CD14-positive monocyte (primary cell): ENCODE measurements around the gene PSMD9. TPM values are rescaled to one million over a fixed set of nuclear protein-coding genes. Genes with fewer than 3 reads are reported as not detected.
A peak's percentile ranks its signal among the peaks of the same experiment; 100 is the strongest.

Source experiments
- DNase-seq, 3 donors: peaks; one replicate each; pipeline ENCODE4 v3.0.0-alpha.2; 2011 to 2022
- H2AFZ ChIP-seq: 2 replicates; pipeline ENCODE4 v1.6.0; 2012; ENCODE audit warnings: mild to moderate bottlenecking, low read depth, low read length, inconsistent platforms; ENCODE audit not compliant: insufficient read depth, poor library complexity, severe bottlenecking
- H3K27ac ChIP-seq, 2 donors: 1 replicate in 1 of 2; 2 replicates in 1 of 2; pipeline ENCODE4 v1.5.1; 2012 to 2013; ENCODE audit warnings: low read length in 2 of 2, control low read depth in 1 of 2, inconsistent platforms in 1 of 2, low read depth in 1 of 2, mild to moderate bottlenecking in 1 of 2
- H3K27me3 ChIP-seq, 2 donors: one replicate each; pipeline versions ENCODE4 v1.6.0 to v1.6.1; 2011 to 2013; ENCODE audit warnings: low read length in 2 of 2; ENCODE audit not compliant: control insufficient read depth in 2 of 2, insufficient read depth in 2 of 2
- H3K36me3 ChIP-seq, 2 donors: replicated peaks in 1 of 2; 1 replicate in 1 of 2; 2 replicates in 1 of 2; pipeline versions ENCODE4 v1.5.1 to v1.6.1; 2012 to 2013; ENCODE audit warnings: low read length in 2 of 2, control low read depth in 1 of 2, inconsistent platforms in 1 of 2, mild to moderate bottlenecking in 1 of 2; ENCODE audit not compliant: insufficient read depth in 2 of 2, control insufficient read depth in 1 of 2
- H3K4me1 ChIP-seq, 2 donors: 1 replicate in 1 of 2; 2 replicates in 1 of 2; pipeline versions ENCODE4 v1.5.1 to v1.6.1; 2012 to 2013; ENCODE audit warnings: low read length in 2 of 2, control low read depth in 1 of 2, inconsistent platforms in 1 of 2, mild to moderate bottlenecking in 1 of 2, moderate library complexity in 1 of 2; ENCODE audit not compliant: insufficient read depth in 2 of 2, control insufficient read depth in 1 of 2
- H3K4me2 ChIP-seq: replicated peaks from 2 replicates; pipeline ENCODE3; 2012; ENCODE audit warnings: low read length, moderate library complexity, mild to moderate bottlenecking; ENCODE audit not compliant: poor library complexity, severe bottlenecking; ENCODE audit errors: extremely low read depth
- H3K4me3 ChIP-seq, 3 experiments: fragments of 200-600 bp in 1 of 3; sonication (generic) in 1 of 3; replicated peaks in 1 of 3; 1 replicate in 2 of 3; 2 replicates in 1 of 3; pipeline ENCODE4 v1.5.1; 2011 to 2013; ENCODE audit warnings: low read length in 3 of 3, mild to moderate bottlenecking in 3 of 3, control low read depth in 2 of 3, low read depth in 2 of 3, inconsistent platforms in 1 of 3, moderate library complexity in 1 of 3
- H3K79me2 ChIP-seq: 2 replicates; pipeline ENCODE4 v1.6.0; 2012; ENCODE audit warnings: mild to moderate bottlenecking, control low read depth, inconsistent platforms, low read length, moderate library complexity; ENCODE audit not compliant: insufficient read depth
- H3K9ac ChIP-seq: 2 replicates; pipeline ENCODE4 v1.6.0; 2017; ENCODE audit warnings: low read length, mild to moderate bottlenecking; ENCODE audit not compliant: insufficient read depth, poor library complexity, severe bottlenecking
- H3K9me3 ChIP-seq, 2 donors: replicated peaks in 1 of 2; 1 replicate in 1 of 2; 2 replicates in 1 of 2; pipeline versions ENCODE4 v1.5.1 to v1.6.1; 2012 to 2013; ENCODE audit warnings: low read length in 2 of 2, control low read depth in 1 of 2; ENCODE audit not compliant: control insufficient read depth in 1 of 2, insufficient read depth in 1 of 2
- H4K20me1 ChIP-seq: 2 replicates; pipeline ENCODE4 v1.6.0; 2012; ENCODE audit warnings: mild to moderate bottlenecking, low read length, control low read depth, moderate library complexity; ENCODE audit not compliant: insufficient read depth
- H3K27ac Mint-ChIP-seq, 7 donors: one replicate each; pipeline ENCODE4 v1.8.0; 2020; ENCODE audit warnings: mild to moderate bottlenecking in 7 of 7, mixed read lengths in 7 of 7, moderate library complexity in 6 of 7, inconsistent platforms in 2 of 7
- H3K27me3 Mint-ChIP-seq, 3 donors: one replicate each; pipeline ENCODE4 v1.8.0; 2021 to 2022; ENCODE audit warnings: low read depth in 3 of 3, mild to moderate bottlenecking in 3 of 3, mixed read lengths in 3 of 3, moderate library complexity in 3 of 3, inconsistent platforms in 1 of 3
- H3K36me3 Mint-ChIP-seq, 2 donors: one replicate each; pipeline ENCODE4 v1.8.0; 2020; ENCODE audit warnings: mixed read lengths in 2 of 2, inconsistent platforms in 1 of 2, mild to moderate bottlenecking in 1 of 2
- H3K4me1 Mint-ChIP-seq: one replicate; pipeline ENCODE4 v1.8.0; 2020; ENCODE audit warnings: mild to moderate bottlenecking, mixed read lengths
- H3K4me3 Mint-ChIP-seq, 2 donors: one replicate each; pipeline ENCODE4 v1.8.0; 2020; ENCODE audit warnings: mild to moderate bottlenecking in 2 of 2, mixed read lengths in 2 of 2, moderate library complexity in 1 of 2
- H3K9me3 Mint-ChIP-seq, 7 donors: one replicate each; pipeline ENCODE4 v1.8.0; 2020 to 2022; ENCODE audit warnings: mixed read lengths in 7 of 7, mild to moderate bottlenecking in 6 of 7, moderate library complexity in 6 of 7, inconsistent platforms in 2 of 7
- WGBS: methylation state at CpG from one replicate; pipeline ENCODE4 v1.1.5; 2013; ENCODE audit warnings: missing lambda C conversion rate; ENCODE audit not compliant: insufficient coverage; 5-methylcytosine and 5-hydroxymethylcytosine counted together
- intact Hi-C, 2 donors: fragments of 100-400 bp; cut with micrococcal nuclease; formaldehyde crosslinking; loops; one replicate each; pipeline versions ENCODE4 v1.15.0 to v1.15.1; 2023
- polyA plus RNA-seq, 3 donors: library from polyadenylated mRNA; depleted of rRNA in 1 of 3; unstranded in 2 of 3; stranded (reverse) in 1 of 3; fragments of 300-500 nt in 2 of 3; fragments of >200 nt in 1 of 3; fragmentation: Illumina TruSeq in 2 of 3; gene quantifications; 1 replicate in 2 of 3; 2 replicates in 1 of 3; pipeline ENCODE4 v1.2.3, GENCODE V29; 2012 to 2021
- TF ChIP-seq, protein P1 (sequence below): fragments of 200-600 bp; IDR thresholded peaks from one replicate; pipeline ENCODE4 v1.8.0; 2022; ENCODE audit warnings: antibody characterized with exemption, mild to moderate bottlenecking

Gene PSMD9
- polyA plus RNA-seq, 3 donors = 89.6 to 135 (median 93.3) TPM

GRCh38 chr12:121916719-121917118, 28.1 kb downstream of the PSMD9 start:
- Histone ChIP-seq H3K79me2 (no peaks in the 10 kb centered on the region), H3K9me3 (no peaks in the 10 kb centered on the region), H3K4me3 (no peak overlapping the region), H3K36me3 (peaks cover 39 to 49% of the 10 kb centered on the region in 2 donors), H3K4me1 (peaks cover 19 to 23% of the 10 kb centered on the region in 2 donors), H3K4me2 (no peak overlapping the region), H3K27ac (peak overlapping the region in 1 of 2 donors; percentile 83), H3K9ac (no peak overlapping the region), H4K20me1 (no peaks in the 10 kb centered on the region), H2AFZ (no peak overlapping the region), H3K27me3 (no peaks in the 10 kb centered on the region)
- H3K27me3 Mint-ChIP-seq = peaks cover 0 to 2% (median 0%) of the 10 kb centered on the region in 3 donors
- peak overlapping the region in 6 of 7 donors; percentile 46 to 95 (median 86) for H3K27ac Mint-ChIP-seq
- WGBS = 67% methylated on average over 7 of the region's 7 CpGs
- DNase-seq = no peak
- H3K36me3 Mint-ChIP-seq = peaks cover 27 to 63% of the 10 kb centered on the region in 2 donors
- H3K9me3 Mint-ChIP-seq = no peaks in the 10 kb centered on the region
- H3K4me3 Mint-ChIP-seq = no peak overlapping the region
- intact Hi-C loops = no loop called here
- H3K4me1 Mint-ChIP-seq = peaks cover 17% of the 10 kb centered on the region
- TF ChIP-seq, protein P1, sequence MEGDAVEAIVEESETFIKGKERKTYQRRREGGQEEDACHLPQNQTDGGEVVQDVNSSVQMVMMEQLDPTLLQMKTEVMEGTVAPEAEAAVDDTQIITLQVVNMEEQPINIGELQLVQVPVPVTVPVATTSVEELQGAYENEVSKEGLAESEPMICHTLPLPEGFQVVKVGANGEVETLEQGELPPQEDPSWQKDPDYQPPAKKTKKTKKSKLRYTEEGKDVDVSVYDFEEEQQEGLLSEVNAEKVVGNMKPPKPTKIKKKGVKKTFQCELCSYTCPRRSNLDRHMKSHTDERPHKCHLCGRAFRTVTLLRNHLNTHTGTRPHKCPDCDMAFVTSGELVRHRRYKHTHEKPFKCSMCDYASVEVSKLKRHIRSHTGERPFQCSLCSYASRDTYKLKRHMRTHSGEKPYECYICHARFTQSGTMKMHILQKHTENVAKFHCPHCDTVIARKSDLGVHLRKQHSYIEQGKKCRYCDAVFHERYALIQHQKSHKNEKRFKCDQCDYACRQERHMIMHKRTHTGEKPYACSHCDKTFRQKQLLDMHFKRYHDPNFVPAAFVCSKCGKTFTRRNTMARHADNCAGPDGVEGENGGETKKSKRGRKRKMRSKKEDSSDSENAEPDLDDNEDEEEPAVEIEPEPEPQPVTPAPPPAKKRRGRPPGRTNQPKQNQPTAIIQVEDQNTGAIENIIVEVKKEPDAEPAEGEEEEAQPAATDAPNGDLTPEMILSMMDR = peak; percentile 15

- WGBS = 22% methylated on average over 37 of the region's 41 CpGs
- Mint-ChIP-seq H3K27ac (peak within 1 kb of the TSS; percentile 57 to 95 (median 86)), H3K4me3 (peak within 1 kb of the TSS; percentile 79 to 89), H3K9me3 (no peaks in the 10 kb centered on the region), H3K4me1 (peaks cover 19% of the 10 kb centered on the region), H3K27me3 (peaks cover 0 to 3% (median 0%) of the 10 kb centered on the region in 3 donors), H3K36me3 (peaks cover 23 to 50% of the 10 kb centered on the region in 2 donors)
- DNase-seq = peak; percentile 95 to 98 (median 98)
- Histone ChIP-seq H3K9ac (peak within 1 kb of the TSS; percentile 55), H3K4me1 (peaks cover 21 to 23% of the 10 kb centered on the region in 2 donors), H3K27me3 (no peaks in the 10 kb centered on the region), H3K79me2 (no peaks in the 10 kb centered on the region), H3K36me3 (peaks cover 34 to 39% of the 10 kb centered on the region in 2 donors), H3K4me3 (peak within 1 kb of the TSS; percentile 20 to 74 (median 41)), H3K9me3 (no peaks in the 10 kb centered on the region), H3K27ac (peak within 1 kb of the TSS in 1 of 2 donors; percentile 83), H3K4me2 (peak within 1 kb of the TSS; percentile 80), H2AFZ (peak within 1 kb of the TSS; percentile 82), H4K20me1 (no peaks in the 10 kb centered on the region)
- intact Hi-C loops = no loop called here
- TF ChIP-seq, protein P1 = peak; percentile 75
Observed at GRCh38 chr12:121917950-121918678, 29.5 kb downstream of the PSMD9 start, which contains the start of gene CFAP251. Gene CFAP251 (plus strand): TSS chr12:121918592. CDS start chr12:121921306, 2,714 bp downstream.
